GM18499 (cell line): ENCODE data around the gene SZT2.
"Not testable (repeated sequence)": the region's sequence is repeated elsewhere in the genome, so short reads cannot be mapped to it uniquely, and the experiment has no call there.

Experiments used
- ATAC-seq: cut with Tn5 transposase; IDR thresholded peaks from one replicate; pipeline ENCODE4 v1.9.1; 2021; ENCODE audit warnings: moderate number of reproducible peaks; ENCODE audit not compliant: insufficient read depth, unreplicated experiment

The SZT2 gene

DNA sequence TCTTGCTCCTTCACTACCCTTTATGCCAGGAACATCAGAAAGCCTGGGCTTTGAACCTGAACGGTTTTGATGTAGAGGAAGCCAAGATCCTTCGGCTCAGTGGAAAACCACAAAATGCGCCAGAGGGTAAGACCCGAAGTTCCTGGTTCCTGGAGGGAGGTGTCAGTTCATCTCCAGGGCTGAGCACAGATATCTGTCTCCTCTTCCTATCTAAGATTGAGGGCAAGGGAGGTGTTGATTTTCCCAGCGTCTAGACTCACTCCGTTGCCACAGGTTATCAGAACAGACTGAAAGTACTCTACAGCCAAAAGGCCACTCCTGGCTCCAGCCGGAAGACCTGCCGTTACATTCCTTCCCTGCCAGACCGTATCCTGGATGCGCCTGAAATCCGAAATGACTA is 30.0 kb upstream of the SZT2 start:
- no peak for ATAC-seq

DNA sequence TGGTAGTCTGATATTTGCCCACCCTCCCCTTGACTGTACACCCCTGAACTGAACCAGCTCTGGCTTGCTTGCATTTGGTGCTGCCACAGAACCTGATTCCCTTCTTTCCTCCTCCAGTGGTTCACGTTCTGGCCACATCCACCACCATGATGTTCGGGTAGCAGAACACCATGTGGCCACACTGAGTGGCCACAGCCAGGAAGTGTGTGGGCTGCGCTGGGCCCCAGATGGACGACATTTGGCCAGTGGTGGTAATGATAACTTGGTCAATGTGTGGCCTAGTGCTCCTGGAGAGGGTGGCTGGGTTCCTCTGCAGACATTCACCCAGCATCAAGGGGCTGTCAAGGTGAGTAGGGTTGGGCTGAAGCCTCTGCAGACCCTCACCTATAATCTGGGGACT is 29.1 kb upstream of the SZT2 start:
- ATAC-seq = no peak

- ATAC-seq = no peak
Observed at GRCh38 chr1:43363283-43363934, 26.3 kb upstream of the SZT2 start.

DNA sequence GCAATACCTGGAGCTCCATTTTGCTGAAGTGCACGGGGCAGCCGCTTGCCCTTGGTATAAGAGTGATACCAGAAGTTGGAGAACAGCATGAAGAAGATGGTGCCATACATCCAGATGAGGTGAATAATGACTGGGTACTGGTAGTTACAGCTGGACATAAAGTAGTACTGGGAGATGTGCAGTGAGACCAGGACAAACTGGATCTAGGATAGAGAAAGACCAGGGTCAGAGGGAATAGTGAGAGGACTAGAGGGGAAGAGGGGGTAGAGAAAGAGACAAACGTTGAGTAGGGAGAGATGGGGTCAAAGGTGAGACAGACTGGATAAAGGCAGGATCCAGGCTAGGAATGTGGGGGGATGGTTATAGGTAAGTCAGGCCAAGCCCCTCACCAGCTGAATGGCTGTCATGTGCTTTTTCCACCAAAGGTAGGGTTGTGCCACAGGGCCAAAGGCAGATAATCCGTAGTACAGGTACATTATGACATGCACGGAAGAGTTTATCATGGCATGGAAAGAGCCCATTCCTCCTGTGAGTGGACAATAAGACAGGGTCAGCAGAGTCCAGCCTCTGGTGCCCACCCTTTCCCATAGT is 25.7 kb upstream of the SZT2 start:
- no peak for ATAC-seq

- no peak for ATAC-seq
Observed at GRCh38 chr1:43365678-43366077, 24.0 kb upstream of the SZT2 start.

- ATAC-seq = no peak
Observed at GRCh38 chr1:43366179-43366578, 23.5 kb upstream of the SZT2 start.

DNA sequence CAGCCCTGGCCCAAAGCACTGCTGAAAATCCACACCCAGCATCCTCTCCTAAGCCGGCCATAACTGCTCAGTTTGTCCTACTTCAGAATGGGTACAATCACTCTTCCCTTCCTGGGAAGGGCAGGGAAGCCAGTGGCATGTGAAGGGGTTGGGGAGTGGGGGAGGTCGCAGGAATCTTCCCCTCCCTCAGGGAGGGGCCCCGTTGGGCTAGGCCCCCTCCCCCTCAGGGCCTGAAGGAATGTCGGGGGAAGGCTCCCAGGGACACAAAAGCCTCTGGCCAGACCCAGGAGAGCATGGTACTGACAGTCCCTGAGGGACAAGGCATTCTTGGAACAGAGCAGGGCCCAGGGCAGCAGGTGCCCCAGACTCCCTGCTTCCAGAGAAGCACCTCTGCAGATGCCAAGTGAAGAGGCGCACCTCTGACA is 23.1 kb upstream of the SZT2 start:
- ATAC-seq = no peak

DNA sequence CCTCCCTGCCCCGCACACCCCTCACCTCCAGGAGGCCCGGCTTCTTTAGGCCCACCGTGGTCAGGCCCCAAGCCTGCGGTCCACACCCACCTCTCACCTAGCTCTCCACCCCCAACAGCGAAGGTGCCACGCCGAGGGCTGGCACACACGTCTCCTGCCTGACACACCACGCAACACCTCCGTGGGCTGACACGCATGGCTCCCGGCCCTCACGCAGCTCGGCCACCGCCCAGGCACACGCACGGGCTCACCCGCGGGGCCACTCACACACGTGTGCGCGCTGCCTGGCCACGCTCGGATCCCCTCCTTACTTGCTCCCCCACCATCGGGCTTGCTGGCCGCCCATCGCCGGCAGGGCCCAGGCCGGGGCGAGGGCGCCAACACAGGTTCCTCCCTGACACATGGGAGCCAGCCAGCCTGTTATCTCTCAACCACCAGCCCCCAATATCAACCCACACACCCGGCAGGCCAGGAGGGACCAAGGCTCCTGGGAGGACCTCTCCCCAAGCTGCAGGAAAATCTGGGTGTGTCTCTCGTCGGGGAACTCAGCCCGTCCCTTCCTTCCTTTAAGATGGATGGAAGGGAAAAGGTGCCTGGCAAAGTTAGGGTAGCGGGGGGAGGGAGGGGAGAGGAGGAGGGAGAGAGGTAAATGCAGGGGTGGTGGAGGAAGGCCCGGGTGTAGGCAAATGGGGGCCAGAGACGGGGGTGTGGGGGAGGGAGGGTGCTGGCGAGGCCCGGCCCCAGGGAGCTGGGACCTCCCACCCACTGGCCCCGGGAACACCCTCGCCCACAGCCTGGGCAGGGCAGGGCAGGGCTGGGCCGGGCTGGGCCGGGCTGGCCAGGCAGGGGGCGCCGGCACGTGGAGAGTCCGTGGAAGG is 22.4 kb upstream of the SZT2 start:
- ATAC-seq = no peak

DNA sequence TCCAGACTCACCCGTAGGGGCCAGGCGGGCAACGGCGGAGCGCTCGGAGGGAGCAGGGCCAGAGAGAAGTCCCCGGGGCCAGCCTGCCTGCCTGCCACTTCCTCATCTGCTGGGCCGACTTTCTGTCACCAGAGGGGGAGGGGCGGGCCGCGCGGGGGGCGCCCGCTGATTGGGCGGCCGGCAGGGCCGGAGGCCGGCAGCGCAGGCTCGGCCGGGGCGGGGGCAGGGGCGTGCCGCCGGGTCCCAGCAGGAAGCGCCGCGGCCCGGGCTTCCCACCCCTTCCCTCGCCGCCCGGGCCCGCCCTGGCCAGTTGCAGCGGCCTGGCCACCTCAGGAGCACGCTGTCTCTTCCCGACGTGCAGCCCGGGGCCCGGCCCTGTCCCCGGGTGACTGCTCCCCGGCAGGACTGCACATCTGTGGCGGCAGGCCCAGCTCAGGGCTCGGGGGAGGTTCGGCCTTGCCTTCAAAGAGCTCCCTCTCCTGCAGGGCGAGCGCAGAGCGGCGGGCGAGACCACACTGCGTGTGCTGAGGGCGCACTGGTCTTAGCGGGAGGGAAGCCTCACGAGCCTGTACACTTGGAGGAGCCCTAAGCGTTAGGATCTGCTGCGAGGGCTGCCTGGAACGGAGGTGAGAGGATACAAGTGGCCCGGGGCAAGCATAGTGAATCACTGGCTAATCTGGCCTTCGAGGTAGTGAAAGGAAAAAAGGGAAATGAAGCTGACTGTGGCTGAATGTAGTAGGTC is 21.6 kb upstream of the SZT2 start, which contains the start of gene ELOVL1:
Gene ELOVL1, minus strand, starts transcription at position 108 of the 742 bp plus-strand sequence. CDS start 2,402 bp downstream, outside the sequence.
- ATAC-seq = peak; percentile 35

GRCh38 chr1:43368646-43369020 is 21.1 kb upstream of the SZT2 start:
- ATAC-seq = no peak

- not testable (repeated sequence) for ATAC-seq
Observed at GRCh38 chr1:43369779-43370178, 19.9 kb upstream of the SZT2 start.

- no peak for ATAC-seq
Observed at GRCh38 chr1:43370564-43370963, 19.1 kb upstream of the SZT2 start.

DNA sequence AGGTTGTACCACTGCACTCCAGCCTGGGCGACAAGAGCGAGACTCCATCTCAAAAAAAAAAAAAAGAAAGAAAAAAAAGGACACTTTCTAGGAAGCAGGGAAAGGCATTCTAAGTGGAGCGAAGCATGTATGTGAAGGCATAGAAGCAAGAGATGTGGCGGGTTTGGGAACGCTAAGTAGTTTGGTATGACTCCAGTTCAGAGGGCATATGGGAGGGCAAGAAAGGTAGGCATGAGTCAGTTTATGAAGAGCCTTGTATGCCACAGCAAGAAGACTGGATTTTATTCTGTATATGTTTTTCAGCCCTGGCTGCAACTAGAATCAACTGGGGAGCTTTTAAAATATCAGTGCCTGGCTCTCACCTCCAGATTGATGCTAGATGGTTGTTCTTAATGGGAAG is 17.5 kb upstream of the SZT2 start:
- ATAC-seq = no peak

DNA sequence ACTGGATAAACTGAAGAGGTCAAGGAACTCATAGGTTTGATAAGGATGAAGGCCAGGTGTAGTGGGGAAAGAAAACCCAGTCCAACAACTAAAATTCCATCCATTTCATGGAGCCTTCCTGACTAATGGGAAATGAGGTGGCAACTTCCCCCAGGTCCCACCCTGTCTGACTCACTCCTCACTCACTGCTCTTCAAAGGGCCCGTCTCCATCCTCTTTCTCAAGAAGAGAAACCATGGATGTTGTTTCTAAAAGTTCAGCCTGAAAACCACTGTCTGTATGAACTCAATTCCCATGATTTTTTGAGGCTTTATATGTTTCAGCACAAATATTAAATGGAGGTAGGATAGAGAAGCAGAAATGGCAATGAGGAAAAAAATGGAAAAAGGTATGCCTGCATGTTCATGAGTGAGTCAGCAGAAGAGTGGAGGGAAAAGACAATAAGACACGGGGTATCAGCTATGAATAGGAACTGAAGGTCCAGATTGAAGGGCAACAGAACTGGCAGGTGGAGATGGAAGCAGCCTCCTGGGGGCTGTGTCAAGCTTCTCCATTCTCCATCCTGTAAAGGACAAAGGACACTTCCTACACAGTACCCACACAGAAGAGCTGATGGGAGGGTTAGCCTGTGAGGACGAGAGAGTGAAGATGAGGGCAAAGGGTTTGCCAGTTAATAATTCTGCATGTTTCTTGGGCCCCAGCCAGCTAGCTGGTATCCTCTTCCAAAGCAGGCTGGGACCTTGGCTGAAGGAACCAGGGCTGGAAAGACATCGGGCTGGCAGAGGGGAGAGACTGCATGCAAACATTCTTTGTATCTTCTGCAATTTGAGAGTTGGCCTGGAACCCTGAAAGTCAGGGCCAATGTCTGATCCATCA is 16.4 kb upstream of the SZT2 start:
- no peak for ATAC-seq

DNA sequence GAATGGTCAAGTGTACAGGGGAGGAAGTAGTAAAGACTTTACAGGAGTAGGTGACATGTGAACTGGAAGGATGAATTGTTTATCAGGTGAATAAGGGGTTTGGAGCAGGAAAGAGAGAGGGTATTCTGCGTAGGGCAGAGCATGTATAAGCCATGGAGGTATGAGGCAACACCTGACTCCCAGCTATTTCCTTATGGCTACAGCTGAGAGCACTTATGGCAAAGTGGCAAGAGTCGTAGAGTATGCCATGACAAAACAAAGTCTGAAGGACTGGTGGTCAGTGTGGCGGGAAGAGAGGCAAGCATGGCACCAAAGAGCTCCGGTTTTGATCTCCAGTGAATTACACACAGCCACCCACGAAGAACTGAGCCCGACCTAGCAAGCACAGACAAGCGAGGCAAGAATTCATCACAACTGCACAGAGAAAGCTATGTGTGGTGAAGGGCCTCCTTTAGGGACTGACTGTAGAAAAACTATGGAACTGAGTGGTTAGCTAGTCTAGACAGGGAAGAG is 12.9 kb upstream of the SZT2 start:
- no peak for ATAC-seq

DNA sequence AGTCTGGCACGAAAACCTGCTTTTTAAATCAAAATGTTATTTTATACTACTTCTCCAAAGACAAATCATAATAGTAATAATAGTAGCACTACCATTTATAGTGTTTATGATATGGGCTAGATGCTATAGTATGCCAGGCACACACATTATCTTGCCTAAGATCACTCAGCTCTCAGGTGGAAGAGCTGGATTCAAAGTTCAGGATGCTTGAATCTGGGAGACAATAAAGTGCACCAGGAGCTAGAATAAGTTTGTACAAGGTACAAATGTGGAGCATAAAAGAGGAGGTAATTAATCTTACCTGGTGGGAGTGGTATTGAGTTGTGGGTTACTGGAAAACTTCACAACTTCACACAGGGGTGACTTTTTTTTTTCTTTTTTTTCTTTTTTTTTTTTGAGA is 11.9 kb upstream of the SZT2 start:
- ATAC-seq = no peak

DNA sequence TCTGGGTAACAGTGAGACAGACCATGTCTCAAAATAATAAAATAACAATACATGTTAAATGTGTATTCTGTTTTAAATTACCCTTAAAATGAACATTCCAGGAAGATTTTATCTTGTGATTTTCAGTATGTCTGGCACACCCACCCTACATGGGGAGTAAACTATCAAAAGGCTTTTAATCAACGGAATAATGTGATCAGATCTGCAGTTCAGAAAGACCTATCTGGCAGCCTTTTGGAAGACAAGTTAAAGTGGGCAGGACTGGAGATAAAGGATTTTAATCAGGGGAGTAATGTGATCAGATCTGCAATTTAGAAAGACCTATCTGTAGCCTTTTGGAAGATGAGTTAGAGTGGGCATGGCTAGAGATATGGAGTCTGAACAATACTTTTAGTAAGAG is 10.2 kb upstream of the SZT2 start:
- ATAC-seq = no peak

DNA sequence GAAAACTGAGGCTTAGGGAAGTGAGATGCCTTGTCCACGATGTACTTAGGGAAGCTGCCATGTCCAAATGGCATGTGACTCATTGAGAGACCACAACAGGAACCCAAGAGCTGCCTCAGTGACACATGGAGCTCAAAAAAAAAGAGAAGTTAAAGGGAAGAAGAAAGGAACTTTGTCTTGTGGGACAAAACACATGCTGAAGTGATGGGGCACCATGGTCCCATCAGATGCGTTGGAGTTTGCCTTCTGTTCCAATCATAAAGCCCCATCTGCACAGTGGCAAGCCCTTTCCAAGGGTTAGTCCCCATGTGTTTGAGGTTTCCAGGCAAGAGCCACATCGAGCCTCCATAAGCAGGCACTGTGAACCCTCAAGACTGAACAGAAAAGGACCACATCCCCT is 8.1 kb upstream of the SZT2 start:
- ATAC-seq = no peak

DNA sequence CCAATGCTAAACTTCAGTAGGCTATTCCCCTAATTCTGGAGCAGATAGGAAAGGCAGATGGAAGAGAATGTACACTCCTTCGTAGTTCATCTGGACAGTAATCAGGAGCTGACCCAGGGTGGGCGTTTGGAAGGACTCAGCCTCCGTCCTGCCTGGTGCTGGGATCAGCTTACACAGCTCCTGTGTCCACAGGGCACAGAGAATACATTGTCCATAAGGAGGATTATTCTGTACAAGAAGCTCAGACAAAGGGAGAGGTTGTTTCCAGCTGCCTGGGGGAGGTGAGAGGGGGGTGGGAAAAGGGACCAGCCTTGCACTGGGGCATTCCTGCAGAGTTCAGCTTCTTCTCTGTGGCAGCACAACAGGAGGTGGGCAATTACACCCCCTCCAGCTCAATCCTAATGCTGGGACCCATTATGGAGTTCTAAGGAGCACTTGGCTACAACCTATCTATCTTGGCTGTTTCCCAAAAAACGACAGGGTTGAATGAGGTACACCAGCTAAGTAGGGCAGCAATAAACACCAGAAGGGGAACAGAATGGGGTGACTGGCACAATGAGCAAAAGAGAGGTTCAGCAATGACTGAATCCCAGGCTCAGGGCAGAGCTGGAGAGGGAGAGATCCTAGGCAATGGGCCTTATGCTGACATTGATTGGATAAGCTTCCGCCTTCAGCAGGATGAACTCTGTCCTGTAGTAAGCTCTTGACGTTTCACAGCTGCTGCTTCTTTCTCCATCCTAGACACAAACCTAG is 7.5 kb upstream of the SZT2 start:
- no peak for ATAC-seq
